Thyroid gland (tissue), 4 donors: ENCODE results near the gene ICOS.

Experiments used
- POLR2A ChIP-seq, 2 donors: fragments of 450-650 bp; IDR thresholded peaks; one replicate each; pipeline ENCODE4 v1.6.1; 2017; ENCODE audit warnings: antibody characterized with exemption in 2 of 2, mild to moderate bottlenecking in 2 of 2, moderate library complexity in 1 of 2
- TF ChIP-seq, protein P1 (sequence below), 6 experiments: fragments of 200-600 bp in 3 of 6; fragments of 450-650 bp in 3 of 6; sonication (generic) in 3 of 6; IDR thresholded peaks; one replicate each; pipeline ENCODE4 v1.5.1; 2016 to 2019; ENCODE audit warnings: antibody characterized with exemption in 6 of 6, mild to moderate bottlenecking in 2 of 6, inconsistent platforms in 1 of 6, moderate library complexity in 1 of 6

DNA sequence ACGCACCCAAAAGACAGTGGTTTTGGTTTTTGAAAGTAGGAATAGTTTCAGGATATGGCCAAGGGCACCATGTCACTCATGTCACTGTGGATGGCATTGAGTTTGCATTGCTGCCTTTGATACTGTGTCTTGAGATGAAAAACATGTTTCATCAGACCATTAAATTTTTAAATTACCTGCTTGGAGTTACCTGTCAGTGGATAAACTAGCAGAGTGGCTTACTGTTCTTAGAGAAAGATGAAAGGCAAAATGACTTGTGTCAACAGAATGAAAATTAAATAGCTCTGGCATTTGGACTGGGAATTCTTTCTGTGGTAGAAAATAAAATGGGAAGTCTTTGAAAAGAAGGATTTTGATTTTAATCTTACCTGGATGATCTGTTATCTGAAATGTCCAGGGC is 386 bp downstream of the ICOS start:
- TF ChIP-seq, protein P1, sequence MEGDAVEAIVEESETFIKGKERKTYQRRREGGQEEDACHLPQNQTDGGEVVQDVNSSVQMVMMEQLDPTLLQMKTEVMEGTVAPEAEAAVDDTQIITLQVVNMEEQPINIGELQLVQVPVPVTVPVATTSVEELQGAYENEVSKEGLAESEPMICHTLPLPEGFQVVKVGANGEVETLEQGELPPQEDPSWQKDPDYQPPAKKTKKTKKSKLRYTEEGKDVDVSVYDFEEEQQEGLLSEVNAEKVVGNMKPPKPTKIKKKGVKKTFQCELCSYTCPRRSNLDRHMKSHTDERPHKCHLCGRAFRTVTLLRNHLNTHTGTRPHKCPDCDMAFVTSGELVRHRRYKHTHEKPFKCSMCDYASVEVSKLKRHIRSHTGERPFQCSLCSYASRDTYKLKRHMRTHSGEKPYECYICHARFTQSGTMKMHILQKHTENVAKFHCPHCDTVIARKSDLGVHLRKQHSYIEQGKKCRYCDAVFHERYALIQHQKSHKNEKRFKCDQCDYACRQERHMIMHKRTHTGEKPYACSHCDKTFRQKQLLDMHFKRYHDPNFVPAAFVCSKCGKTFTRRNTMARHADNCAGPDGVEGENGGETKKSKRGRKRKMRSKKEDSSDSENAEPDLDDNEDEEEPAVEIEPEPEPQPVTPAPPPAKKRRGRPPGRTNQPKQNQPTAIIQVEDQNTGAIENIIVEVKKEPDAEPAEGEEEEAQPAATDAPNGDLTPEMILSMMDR (IDR thresholded peaks at IDR 0.05) = no peak
- TF ChIP-seq POLR2A (IDR thresholded peaks at IDR 0.05) = no peak
